HG03558 (cell line): ENCODE results near the gene TRERF1.
A peak's percentile ranks its signal among the peaks of the same experiment; 100 is the strongest.
"Not testable (repeated sequence)": the region's sequence is repeated elsewhere in the genome, so short reads cannot be mapped to it uniquely, and the experiment has no call there.

ENCODE experiments used
- ATAC-seq: cut with Tn5 transposase; IDR thresholded peaks from one replicate; pipeline ENCODE4 v1.9.1; 2021; ENCODE audit warnings: moderate number of reproducible peaks; ENCODE audit not compliant: unreplicated experiment; ENCODE audit errors: extremely low read depth

The TRERF1 gene

DNA sequence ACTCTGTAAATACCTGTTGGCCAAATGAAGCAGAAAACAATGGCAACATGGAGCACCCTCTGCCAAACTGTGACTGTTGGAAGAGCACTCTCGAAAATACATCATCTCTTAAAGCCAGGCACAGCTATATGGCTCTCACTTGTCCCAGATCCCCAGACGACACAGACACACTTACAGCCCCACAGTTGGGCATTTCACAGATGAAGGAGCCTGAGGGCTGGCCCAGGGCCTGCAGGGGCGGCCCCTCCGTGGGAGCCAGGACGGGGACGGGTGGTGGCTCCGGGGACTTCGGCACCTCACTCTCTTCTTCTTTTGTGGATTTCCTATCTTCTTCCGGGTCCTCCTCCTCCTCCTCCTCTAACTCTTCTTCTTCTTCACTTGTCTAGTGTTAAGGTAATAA lies 215.7 kb downstream of the TRERF1 start:
- no peak for ATAC-seq

DNA sequence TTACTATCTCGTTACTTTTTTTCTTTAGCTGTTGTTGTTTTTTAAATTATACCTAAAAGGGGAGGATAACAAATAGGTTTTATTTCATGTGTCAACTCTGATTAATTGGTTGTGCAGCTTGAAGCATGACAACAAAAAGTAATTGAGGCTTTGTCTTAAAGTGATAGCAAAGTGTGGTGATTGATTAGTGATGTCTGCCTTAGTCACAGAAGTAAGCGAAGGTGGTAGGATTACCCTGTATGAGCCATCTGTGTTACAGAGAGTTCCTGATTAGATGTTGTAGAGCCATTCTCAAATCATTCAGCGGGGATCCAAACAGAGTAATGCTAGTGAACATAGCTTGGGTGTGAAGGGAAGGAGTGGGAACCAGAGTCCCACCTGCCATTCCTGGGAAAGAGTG lies 219.7 kb downstream of the TRERF1 start:
- no peak for ATAC-seq

DNA sequence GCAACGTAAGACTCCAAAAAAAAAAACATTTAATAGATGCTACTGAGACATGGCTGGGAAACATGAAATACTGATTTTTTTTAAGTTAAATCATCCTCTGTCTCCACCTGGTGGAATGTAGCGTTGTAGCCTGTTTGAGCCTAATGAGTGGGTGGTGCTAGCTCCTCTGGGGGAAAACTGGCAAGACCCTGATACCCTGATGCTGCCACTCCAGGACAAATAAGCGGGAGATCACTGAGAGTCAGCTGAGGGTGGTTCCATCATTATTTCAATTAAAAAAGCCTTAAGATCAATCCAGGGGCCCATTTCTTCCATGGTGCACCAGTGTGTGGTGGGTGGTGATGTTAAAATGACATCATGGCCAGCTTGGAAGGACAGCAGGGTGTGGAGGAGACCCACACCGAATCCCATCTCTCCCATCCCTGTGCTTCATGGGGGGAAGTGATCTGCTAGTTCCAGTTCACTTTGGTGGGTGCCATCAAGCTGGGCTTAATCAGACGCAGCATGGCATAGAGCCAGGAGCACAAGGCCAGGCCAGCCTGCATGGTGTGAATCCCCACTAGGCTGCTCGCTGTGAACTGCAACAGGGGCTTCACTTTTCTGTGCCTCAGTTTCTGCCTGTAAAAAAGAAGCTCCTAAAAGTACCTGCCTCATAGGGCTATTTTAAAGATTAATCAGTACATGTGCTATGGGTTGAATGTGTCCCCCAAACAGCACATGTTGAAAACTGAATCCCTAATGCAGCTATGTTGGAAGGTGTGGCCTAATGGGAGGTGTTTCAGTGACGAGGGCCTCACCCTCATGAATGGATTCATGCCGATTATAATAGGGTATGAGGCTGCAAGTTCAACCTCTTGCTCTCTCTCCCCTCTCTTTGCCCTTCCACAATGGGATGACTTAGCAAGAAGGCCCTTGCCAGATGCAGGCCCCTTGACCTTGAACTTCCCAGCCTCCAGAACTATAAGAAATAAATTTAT lies 221.1 kb downstream of the TRERF1 start:
- no peak for ATAC-seq

DNA sequence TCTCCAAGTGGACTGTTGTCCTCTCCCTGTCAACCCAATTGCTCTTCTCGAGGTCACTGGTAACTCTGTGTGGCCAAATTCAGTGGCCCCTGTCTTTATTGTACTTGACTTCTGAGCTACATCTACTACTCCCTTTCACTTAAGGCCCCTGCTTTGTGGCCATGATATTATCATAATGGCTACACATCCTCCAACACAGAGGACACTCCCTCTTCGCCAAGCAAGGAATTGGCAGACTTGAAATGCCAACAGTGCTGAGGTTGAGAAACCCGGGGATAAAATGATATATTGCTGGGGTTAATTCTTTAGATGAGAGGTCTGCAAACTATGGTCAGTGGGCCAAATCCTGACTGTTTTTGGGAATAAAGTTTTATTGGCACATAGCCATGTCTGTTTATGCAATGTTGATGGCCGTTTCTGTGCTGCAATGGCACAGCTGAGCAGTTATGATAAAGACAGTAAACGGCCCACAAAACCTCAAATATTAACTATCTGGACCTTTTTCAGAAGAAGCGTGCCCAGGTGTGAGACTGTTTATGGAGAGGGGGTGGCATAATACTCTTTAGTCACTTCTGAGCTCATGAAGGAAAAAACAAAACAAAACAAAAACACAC lies 222.1 kb downstream of the TRERF1 start:
- no peak for ATAC-seq

DNA sequence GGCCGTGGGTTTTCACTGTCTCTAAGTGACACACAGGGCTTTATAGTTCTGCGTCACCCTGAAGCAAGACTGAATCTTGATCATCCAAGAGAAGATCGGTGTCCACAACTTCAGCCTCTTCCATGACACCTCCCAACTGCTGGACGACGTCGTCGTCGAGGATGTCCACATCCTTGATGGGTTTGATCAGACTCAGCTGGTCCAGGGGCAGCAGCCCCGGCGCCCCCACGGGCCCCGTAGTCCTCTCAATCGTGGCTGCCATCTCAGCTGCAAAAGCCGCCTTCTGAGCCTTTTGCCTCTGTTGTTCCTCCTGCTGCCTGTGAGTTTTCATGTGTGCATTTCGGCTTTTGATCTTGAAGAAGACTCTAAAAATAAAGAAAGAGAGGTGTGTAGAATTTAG lies 223.4 kb downstream of the TRERF1 start:
- no peak for ATAC-seq

DNA sequence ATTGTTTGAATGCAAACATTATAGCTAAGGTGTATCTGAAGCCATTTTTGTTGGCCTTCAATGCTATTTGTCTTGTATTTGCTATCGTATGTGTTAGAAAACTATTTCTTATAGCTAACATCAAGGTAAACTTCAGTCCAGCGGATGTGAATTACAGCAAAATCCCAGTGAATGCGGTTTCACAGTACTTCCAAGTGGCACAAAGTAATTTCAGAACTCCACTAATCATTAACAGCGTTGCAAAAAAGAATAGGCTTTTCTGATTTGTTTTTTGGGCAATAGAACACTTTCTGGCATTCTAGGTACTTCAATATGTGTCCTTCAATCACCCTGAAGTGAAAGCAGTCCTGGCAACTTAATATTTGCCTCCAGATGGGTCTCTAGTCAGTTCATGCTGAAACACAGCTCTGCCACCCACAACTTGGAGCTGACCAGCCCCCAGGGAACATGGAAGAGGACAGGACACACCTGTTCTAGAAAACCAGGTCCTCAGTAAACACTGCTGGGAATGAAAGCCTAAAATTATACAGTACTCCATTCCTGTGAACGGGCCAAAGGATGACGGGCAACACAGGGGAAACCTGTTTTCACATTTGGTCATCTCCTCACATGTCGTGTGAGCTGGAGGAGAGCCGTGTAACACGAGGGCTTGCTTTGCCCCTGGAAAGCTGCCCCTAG lies 224.4 kb downstream of the TRERF1 start:
- no peak for ATAC-seq

DNA sequence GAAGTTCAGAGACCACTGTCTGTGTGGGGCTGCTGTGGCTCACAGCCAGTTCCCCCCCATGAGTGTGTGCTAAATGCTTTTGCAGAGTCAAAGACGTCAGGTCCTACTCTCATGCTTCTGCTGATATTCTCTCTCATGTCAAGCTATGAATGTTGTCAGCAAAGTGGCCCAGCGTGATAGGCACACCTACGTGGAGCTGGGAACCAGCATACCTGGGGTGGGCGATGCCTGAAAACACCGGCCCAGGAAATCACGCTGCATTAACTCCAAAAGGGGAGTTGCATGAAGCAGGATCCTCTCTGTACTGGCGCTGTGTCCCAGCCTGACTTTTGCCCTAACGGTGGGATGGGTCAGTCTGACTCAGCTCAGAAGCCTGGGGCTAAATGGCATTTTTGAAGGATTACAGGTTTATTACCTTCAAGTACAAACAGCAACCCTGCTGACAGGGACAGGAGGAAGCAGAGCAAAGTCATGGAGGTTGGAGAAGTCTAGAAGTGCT lies 225.0 kb downstream of the TRERF1 start:
- ATAC-seq = no peak

DNA sequence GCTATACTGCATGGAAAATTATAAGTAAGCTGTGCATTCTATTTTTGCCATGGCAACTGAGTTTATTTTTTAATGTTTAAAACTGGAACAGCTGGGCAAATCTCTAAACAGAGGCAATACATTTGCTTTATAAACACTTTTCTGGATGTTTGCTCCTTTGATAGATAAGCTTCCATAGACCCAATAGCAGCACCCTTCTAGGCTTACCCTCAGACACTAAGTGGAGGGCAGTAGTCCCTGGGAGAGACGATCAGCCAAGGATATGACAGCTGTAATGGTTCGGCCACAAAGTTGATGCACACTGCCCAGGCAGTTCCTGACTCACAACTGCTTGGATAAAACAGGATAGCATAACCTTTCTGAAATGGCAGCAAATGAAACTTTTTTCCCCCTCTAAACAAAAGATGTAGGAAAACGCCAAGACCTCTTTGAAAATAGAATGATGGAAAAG lies 225.5 kb downstream of the TRERF1 start:
- no peak for ATAC-seq

DNA sequence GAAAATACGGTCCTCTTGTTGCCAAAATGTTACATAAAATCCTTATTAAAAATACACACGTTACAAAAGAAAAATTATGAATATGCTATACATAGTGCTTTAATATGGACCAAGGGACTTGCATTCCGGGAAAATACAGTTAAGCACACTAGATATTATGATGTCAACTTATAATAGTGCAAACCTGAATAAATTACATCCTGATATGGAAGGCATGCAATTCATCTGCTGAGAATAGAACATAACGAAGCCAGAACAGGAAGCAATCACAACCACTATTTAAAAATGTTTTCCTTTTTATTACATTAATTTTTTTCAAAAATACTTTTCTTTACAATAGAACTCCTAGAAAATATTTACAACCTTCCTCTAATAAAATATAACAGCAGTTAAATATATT lies 226.3 kb downstream of the TRERF1 start:
- ATAC-seq = no peak

DNA sequence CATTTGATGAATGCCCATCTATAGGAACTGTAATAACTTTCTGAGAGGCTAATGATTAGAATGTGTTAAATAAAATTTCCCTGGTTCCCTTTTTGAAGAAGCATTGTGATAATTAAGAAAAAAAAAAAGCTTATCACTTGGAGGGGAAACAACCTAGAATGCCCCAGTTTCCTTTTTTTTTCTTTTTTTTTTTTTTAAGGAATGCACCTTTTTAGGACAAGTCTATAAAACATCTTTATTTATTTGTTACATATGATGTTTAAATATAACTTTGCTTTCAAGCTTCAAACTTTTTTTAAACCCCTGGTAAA lies 226.7 kb downstream of the TRERF1 start:
- no peak for ATAC-seq

DNA sequence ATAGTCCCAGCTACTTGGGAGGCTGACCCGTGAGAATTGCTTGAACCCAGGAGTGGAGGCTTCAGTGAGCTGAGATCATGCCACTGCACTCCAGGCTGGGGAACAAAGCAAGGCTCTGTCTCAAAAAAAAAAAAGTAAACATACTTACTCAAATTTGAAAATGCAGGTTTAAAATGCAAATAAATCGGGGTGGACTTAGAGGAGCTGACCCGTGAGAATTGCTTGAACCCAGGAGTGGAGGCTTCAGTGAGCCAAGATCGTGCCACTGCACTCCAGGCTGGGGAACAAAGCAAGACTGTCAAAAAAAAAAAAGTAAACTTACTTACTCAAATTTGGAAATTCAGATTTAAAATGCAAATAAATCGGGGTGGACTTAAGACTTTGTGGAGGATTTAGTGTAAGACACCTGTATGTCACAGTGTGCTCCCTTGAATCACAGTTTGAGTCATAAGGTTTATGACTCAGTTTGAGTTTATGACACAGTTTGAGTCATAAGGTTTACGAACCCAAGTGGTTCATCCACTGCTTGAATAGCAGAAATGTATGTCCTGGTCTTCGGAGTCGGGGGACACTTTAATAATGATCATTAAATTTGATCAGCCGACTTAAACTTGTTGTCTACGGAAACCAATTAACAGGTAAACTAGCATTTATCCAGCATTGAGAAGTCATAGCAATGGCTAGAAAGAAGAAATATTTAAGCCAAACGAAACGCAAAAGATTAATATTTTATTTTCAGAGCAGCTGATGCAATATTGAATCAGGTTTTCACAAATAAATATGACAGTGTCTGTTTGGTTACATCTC lies 227.3 kb downstream of the TRERF1 start:
- ATAC-seq = peak; percentile 88

DNA sequence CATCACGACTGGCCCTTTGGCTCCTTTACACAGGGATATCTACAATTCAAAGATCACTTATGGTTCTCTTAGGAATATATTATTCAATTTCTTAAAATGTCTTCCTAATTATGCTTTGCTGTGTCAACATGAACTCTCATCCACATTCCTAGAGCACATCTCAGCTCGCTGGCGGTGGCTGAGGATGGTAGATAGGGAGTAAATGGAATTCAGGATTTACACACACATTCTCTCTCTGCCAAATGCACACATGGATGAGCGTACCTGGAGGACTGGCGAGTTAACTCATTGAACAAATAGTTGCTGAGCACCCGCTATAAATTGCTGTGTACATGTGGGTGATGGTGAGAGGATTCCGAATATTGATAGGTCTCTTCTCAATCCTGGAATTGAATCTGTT lies 229.3 kb downstream of the TRERF1 start:
- ATAC-seq = no peak

DNA sequence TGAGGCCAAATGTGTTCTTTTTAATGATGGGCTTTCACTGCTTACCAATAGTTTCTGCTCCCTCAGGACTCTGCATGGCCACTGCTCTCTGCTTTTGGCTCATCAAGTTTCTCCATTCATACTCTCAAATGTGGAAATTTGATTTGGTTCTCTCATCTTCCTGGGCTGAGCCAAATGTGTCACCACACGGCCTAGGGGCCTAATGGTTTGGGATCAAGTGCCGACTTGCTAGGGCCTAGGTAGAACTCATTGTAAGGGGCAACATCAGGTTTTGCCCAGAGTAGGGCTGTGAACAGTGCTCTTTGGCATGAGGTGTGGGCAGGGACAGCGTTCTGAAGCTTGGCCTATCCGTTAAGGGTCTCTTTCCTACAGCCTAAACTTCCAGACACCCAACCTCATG lies 230.2 kb downstream of the TRERF1 start:
- no peak for ATAC-seq

DNA sequence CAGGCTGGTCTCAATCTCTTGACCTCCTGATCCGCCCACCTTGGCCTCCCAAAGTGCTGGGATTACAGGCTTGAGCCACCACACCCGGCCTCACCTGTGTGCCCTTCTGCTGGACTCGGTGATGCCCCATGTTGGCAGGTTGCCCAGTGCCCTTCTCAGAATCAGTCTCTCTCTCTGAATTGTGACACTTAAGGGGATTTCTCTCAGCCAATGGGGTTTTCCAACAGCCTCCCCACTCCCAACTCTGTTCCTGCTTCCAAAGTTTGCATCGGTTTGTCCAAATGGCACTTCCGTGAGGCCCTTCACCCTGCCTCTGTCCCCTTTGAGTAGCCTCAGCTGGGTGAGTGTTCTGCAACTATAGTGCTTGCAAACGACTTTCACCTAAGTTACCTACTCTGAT lies 230.9 kb downstream of the TRERF1 start:
- ATAC-seq = no peak

DNA sequence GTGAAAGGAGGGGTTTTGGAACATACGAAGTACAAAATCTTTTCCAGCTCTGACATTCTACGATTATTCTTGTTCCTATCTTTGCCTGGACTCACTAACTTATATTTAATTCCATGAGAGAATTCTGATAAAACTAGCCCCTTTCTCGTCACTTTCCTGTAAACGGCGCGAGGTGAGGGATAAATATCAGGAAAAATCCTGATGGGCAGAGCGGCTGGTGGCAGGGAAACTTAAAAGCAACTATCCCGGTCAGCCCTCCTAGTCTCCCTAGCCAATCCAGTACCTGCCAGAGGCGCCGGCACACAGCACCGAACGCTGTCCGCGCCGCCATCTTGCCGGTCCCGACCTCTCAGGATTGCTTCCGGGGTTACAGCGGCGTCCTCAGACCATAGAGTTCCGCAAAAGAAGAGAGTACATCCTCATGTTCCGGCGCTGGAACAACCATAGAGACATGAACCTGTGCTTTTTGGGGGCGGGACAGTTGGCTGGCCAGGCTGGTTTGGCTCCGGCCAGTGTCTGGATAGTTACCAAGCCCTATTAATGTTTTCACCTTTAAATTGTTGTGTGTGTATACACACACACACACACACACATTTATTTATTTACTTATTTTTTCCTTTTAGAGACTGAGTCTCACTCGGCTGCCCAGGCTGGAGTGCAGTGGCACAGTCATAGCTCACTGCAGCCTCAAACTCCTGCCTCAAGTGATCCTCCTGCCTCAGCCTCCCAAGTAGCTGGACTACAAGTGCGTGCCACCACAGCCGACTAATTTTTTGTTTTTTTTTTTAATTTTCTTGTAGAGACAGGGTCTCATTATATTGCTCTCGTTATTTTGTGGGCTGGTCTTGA lies 234.0 kb downstream of the TRERF1 start, which contains the start of gene MRPS10:
Gene MRPS10 (minus strand): TSS at position 343 of the 849 bp plus-strand sequence. CDS start 12 bp downstream, at position 331.
- ATAC-seq = peak; percentile 77

DNA sequence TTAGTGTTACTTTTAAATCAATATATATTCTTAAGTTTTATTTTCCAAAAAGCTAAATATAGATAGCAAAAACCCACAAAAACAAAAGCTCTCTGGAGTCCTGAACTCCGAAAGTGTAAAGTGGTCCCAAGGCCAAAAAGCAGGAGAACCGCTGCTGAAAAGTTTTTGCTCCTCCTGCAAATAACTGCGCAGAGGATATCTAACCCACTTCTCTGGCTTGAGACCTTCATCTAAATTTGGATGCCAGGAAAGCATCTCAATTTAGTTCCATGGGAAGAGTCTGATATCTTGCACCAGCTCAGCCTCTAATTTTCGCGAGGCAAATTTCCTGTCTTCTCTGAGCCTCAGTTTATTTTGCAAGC lies 234.6 kb downstream of the TRERF1 start:
- no peak for ATAC-seq

DNA sequence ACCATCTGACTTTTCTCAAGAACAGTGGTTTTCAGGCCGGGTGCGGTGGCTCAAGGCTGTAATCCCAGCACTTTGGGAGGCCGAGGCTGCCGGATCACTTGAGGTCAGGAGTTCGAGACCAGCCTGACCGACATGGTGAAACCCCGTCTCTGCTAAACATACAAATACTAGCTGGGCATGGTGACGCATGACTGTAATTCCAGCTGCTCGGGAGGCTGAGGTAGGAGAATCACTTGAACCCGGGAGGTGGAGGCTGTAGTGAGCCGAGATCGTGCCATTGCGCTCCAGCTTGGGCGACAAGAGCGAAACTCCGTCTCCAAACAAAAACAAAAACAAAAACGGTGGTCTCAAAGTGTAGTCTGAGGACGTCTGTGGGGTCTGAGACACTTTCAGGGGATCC lies 235.2 kb downstream of the TRERF1 start:
- ATAC-seq = not testable (repeated sequence)

DNA sequence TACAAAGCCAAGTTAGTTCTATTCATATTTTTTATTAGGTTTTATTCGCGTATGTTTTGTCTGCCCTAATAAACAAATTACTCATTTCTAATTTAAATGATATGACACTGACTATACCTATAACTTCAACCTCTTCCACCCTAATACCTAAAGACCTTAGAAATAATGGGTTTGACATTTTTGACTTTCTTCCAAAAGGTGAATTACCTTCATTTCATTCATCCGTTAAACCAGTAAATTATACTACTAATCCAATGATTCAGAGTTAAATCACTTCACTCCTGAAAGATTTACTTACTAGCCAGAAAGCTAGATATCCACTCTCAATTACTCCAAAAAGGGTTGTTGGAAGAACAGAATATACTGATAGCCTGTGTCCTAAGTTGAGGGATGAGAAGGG lies 239.3 kb downstream of the TRERF1 start:
- no peak for ATAC-seq

DNA sequence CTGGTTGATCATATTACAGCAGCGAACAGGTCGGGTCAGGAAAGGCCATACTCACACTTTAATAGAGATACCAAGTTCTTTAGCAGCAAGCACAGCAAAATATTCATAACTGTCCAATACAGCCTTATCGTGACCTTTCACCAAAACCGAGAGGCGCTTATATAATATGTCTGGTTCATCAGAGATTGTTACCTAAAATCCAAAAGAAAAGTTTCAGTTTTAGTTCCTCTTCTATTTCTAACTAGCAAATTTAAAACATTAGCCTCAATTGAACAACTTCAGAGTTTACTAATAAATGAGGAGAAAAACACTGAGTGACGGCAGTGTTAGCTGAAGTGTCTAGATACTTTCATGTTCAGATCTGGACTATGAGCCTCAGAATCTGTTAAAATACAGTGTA lies 240.0 kb downstream of the TRERF1 start:
- no peak for ATAC-seq
